SU-DHL-6 (cell line): ENCODE data around the gene RASGRP4.

Experiments used
- EZH2phosphoT487 ChIP-seq: fragments of 200-600 bp; sonication (generic), shearing (Covaris generic); conservative IDR thresholded peaks from 2 replicates; pipeline ENCODE4 v1.6.1; 2018; ENCODE audit warnings: mild to moderate bottlenecking, antibody characterized with exemption, low read length, moderate library complexity, mixed read lengths
- TF ChIP-seq, protein P1 (sequence below): fragments of 200-600 bp; sonication (generic); IDR thresholded peaks from one replicate; pipeline ENCODE4 v1.5.1; 2017; ENCODE audit warnings: antibody characterized with exemption, mild to moderate bottlenecking, low read length, moderate library complexity; ENCODE audit not compliant: insufficient read depth, poor library complexity, severe bottlenecking

DNA sequence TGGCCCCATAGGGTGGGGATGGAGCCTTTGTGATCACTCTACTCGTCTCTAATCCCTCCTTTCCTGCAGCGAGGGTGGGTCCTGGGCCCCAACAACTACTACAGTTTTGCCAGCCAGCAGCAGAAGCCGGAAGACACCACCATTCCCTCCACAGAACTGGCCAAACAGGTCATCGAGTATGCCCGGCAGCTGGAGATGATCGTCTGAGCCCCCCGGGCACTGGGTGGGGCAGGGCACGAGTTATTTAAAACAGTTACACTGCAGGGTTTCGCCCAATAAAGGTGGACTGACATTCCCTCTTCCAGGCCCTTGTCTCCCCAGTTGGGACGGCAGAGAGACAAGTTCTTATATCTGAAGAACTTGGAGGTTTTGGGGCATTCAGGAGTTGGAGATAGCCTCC is 42.8 kb downstream of the RASGRP4 start:
- TF ChIP-seq, protein P1, sequence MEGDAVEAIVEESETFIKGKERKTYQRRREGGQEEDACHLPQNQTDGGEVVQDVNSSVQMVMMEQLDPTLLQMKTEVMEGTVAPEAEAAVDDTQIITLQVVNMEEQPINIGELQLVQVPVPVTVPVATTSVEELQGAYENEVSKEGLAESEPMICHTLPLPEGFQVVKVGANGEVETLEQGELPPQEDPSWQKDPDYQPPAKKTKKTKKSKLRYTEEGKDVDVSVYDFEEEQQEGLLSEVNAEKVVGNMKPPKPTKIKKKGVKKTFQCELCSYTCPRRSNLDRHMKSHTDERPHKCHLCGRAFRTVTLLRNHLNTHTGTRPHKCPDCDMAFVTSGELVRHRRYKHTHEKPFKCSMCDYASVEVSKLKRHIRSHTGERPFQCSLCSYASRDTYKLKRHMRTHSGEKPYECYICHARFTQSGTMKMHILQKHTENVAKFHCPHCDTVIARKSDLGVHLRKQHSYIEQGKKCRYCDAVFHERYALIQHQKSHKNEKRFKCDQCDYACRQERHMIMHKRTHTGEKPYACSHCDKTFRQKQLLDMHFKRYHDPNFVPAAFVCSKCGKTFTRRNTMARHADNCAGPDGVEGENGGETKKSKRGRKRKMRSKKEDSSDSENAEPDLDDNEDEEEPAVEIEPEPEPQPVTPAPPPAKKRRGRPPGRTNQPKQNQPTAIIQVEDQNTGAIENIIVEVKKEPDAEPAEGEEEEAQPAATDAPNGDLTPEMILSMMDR = no peak
- TF ChIP-seq EZH2phosphoT487 = no peak
